Measurements from ENCODE around the gene LHX4. TPM values are rescaled to one million over a fixed set of nuclear protein-coding genes. Genes with fewer than 3 reads are reported as not detected.

LHX4 gene
- total and polyA plus RNA-seq, 9 of the 15 experiments (the other 6 are each of a cell fraction or from before 2014, with no cell fraction given), result 0.01 to 0.11 (median 0.07) TPM; not detected in 5

DNA sequence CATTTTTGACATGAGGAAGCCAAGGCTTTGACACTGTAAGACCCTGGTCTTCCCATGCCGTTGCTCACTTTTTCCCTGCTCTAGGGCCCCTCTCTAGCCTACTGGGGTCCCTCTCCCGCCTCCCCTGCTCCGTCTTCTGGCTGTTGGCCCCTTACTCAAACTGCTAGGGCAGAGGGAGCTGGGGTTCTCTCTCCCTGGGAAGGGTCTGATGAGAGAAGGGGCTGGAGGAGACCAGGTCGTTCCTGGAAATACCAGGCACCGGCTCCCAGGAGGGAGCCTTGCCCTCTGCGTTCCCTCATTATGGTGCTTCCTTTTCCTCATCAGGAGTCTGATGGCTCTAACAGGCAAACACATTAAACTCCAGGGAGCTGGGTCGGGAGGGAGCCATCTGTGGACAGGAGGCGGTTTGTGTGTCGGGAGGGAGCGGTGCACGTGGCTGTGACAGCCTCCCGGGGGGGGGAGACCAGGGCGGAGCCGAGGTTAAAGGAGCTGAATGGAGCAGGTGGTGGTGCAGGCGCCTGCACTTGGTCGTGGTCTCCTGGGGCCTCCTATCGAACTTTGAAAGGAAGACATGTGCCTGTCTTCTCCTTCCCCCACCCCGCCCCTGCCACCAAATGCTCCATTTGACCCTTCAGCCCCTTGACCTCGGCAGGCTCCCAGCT lies 35.4 kb upstream of the LHX4 start (continued):
- TF ChIP-seq MYC (IDR thresholded peaks at IDR 0.05; ENCODE audit: low read depth, low read length), result peak; percentile 54; the same call in 1 of the 2 replicates
- TF ChIP-seq MYC (CRISPR knock-in tag; IDR thresholded peaks at IDR 0.05; ENCODE audit: borderline replicate concordance, low read depth), result no peak
- no peak for TF ChIP-seq ZNF174 (CRISPR knock-in tag; IDR thresholded peaks at IDR 0.05)
- no peak for TF ChIP-seq MED1 (CRISPR knock-in tag; IDR thresholded peaks at IDR 0.05; ENCODE audit: borderline replicate concordance)
- TF ChIP-seq EP300 (IDR thresholded peaks at IDR 0.05; ENCODE audit: low read length), result no peak
- TF ChIP-seq, protein P1, sequence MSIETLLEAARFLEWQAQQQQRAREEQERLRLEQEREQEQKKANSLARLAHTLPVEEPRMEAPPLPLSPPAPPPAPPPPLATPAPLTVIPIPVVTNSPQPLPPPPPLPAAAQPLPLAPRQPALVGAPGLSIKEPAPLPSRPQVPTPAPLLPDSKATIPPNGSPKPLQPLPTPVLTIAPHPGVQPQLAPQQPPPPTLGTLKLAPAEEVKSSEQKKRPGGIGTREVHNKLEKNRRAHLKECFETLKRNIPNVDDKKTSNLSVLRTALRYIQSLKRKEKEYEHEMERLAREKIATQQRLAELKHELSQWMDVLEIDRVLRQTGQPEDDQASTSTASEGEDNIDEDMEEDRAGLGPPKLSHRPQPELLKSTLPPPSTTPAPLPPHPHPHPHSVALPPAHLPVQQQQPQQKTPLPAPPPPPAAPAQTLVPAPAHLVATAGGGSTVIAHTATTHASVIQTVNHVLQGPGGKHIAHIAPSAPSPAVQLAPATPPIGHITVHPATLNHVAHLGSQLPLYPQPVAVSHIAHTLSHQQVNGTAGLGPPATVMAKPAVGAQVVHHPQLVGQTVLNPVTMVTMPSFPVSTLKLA (conservative IDR thresholded peaks at IDR 0.05), result peak in 1 of 2 experiments; percentile 84
- TF ChIP-seq ZNF561 (CRISPR knock-in tag; conservative IDR thresholded peaks at IDR 0.05), result no peak
- TF ChIP-seq HDAC2 (IDR thresholded peaks at IDR 0.05), result no peak
- TF ChIP-seq OTX1 (CRISPR knock-in tag; IDR thresholded peaks at IDR 0.05), result no peak
- peak; percentile 75; the same call in 1 of the 2 replicates for TF ChIP-seq L3MBTL2 (IDR thresholded peaks at IDR 0.05)
- no peak for TF ChIP-seq ZNF740 (CRISPR knock-in tag; IDR thresholded peaks at IDR 0.05)
- TF ChIP-seq ZNF740 (tag; IDR thresholded peaks at IDR 0.05), result 0 out of 4 replicates have a peak, but pooled peaks of 1 of the 2 experiments have one; percentile 22
- TF ChIP-seq HDAC1 (IDR thresholded peaks at IDR 0.05), result peak in 1 of 2 experiments; percentile 33; a peak in 1 of 4 replicates
- TF ChIP-seq ZNF696 (CRISPR knock-in tag; conservative IDR thresholded peaks at IDR 0.05), result no peak
- no peak for TF ChIP-seq HDAC8 (tag; IDR thresholded peaks at IDR 0.05)
- TF ChIP-seq, protein P2, sequence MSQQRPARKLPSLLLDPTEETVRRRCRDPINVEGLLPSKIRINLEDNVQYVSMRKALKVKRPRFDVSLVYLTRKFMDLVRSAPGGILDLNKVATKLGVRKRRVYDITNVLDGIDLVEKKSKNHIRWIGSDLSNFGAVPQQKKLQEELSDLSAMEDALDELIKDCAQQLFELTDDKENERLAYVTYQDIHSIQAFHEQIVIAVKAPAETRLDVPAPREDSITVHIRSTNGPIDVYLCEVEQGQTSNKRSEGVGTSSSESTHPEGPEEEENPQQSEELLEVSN (IDR thresholded peaks at IDR 0.05; ENCODE audit: borderline replicate concordance in 1 of 2, extremely low read depth in 1 of 2, insufficient read depth in 1 of 2, insufficient read length in 1 of 2, low read depth in 1 of 2, low read length in 1 of 2, poor library complexity in 1 of 2, severe bottlenecking in 1 of 2), result peak; percentile 67 to 80
- TF ChIP-seq MAX (CRISPR knock-in tag; IDR thresholded peaks at IDR 0.05), result peak; percentile 68
- TF ChIP-seq BHLHE40 (IDR thresholded peaks at IDR 0.05; ENCODE audit: low read length), result peak; percentile 75

Data from K562 (cell line).